ENCODE measurements around the gene ADGRL2.

The ADGRL2 gene

DNA sequence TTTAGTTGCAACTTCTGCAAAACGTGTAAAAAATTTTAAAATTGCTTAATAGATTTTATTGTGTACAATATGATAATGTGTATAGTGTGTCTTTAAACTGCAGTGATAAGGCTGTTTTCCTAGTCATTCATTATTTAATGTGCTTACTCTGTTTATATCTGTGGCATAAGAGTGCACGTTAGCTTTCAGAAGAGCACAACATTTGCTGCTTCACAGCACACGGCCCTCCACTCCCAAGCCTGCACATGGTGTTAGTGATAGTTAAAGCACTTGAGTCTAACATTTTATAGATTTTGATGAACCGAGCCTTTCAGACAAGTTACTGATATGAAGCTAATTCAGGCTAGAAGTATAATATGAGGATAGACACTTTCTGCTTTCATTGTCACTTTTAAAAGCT, 120.6 kb downstream of the ADGRL2 start:
- no peaks in the 10 kb centered on the region for H3K9me3 ChIP-seq (ENCODE audit: control insufficient read depth in 1 of 2, low read length in 2 of 2)
- H3K4me1 ChIP-seq (ENCODE audit: control insufficient read depth in 1 of 2, insufficient read depth in 2 of 2, low read length in 2 of 2): peaks cover 0 to 11% of the 10 kb centered on the region in 2 donors
- H3K4me3 ChIP-seq (ENCODE audit: low read depth in 1 of 2, low read length in 2 of 2): no peak overlapping the region

GRCh38 chr1:81921851-81922462, 121.2 kb downstream of the ADGRL2 start:
- Histone ChIP-seq H3K4me1 (ENCODE audit: control insufficient read depth in 1 of 2, insufficient read depth in 2 of 2, low read length in 2 of 2) (peaks cover 0 to 17% of the 10 kb centered on the region in 2 donors), H3K9me3 (ENCODE audit: control insufficient read depth in 1 of 2, low read length in 2 of 2) (no peaks in the 10 kb centered on the region), H3K27ac (ENCODE audit: low read length) (no peak overlapping the region), H3K27me3 (ENCODE audit: low read depth, low read length) (no peaks in the 10 kb centered on the region), H3K36me3 (ENCODE audit: control insufficient read depth in 1 of 2, insufficient read depth in 2 of 2, low read length in 2 of 2) (no peaks in the 10 kb centered on the region), H3K4me3 (ENCODE audit: low read depth in 1 of 2, low read length in 2 of 2) (no peak overlapping the region)

More for the DNA sequence above, 120.6 kb downstream of the ADGRL2 start:
- no peaks in the 10 kb centered on the region for H3K36me3 ChIP-seq (ENCODE audit: control insufficient read depth in 1 of 2, insufficient read depth in 2 of 2, low read length in 2 of 2)
- H3K27me3 ChIP-seq (ENCODE audit: low read depth, low read length): no peaks in the 10 kb centered on the region
- H3K27ac ChIP-seq (ENCODE audit: low read length): no peak overlapping the region

DNA sequence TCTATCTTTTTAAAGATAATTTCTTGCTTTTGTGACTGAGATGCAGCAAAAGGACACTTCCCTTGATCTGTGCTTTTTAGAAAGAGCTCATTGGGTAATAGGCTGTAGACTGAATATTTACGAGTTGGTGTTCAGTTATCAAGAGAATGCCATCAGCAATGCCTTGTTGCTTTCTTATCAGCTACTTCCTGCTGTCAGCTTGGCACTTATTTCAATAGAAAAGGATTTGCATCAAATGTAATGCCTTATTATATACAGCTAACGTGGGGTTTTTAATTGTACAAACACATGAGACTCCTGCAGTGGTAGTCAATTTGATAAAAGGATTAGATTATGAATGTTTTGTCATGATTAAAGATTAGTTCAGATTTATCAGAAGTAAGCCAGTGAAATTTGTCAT, 122.2 kb downstream of the ADGRL2 start:
- no peak overlapping the region for H3K4me3 ChIP-seq (ENCODE audit: low read depth in 1 of 2, low read length in 2 of 2)
- no peaks in the 10 kb centered on the region for H3K9me3 ChIP-seq (ENCODE audit: control insufficient read depth in 1 of 2, low read length in 2 of 2)
- no peaks in the 10 kb centered on the region for H3K27me3 ChIP-seq (ENCODE audit: low read depth, low read length)
- H3K36me3 ChIP-seq (ENCODE audit: control insufficient read depth in 1 of 2, insufficient read depth in 2 of 2, low read length in 2 of 2): no peaks in the 10 kb centered on the region
- H3K27ac ChIP-seq (ENCODE audit: low read length): no peak overlapping the region
- peaks cover 0 to 18% of the 10 kb centered on the region in 2 donors for H3K4me1 ChIP-seq (ENCODE audit: control insufficient read depth in 1 of 2, insufficient read depth in 2 of 2, low read length in 2 of 2)

GRCh38 chr1:81929106-81929505, 128.4 kb downstream of the ADGRL2 start:
- peaks cover 0 to 10% of the 10 kb centered on the region in 2 donors for H3K4me1 ChIP-seq (ENCODE audit: control insufficient read depth in 1 of 2, insufficient read depth in 2 of 2, low read length in 2 of 2)
- H3K36me3 ChIP-seq (ENCODE audit: control insufficient read depth in 1 of 2, insufficient read depth in 2 of 2, low read length in 2 of 2): no peaks in the 10 kb centered on the region
- no peak overlapping the region for H3K4me3 ChIP-seq (ENCODE audit: low read depth in 1 of 2, low read length in 2 of 2)
- no peak overlapping the region for H3K27ac ChIP-seq (ENCODE audit: low read length)
- no peaks in the 10 kb centered on the region for H3K27me3 ChIP-seq (ENCODE audit: low read depth, low read length)
- H3K9me3 ChIP-seq (ENCODE audit: control insufficient read depth in 1 of 2, low read length in 2 of 2): no peaks in the 10 kb centered on the region

GRCh38 chr1:81936853-81937252, 136.1 kb downstream of the ADGRL2 start:
- Histone ChIP-seq H3K27ac (ENCODE audit: low read length) (no peak overlapping the region), H3K27me3 (ENCODE audit: low read depth, low read length) (no peaks in the 10 kb centered on the region), H3K36me3 (ENCODE audit: control insufficient read depth in 1 of 2, insufficient read depth in 2 of 2, low read length in 2 of 2) (no peaks in the 10 kb centered on the region), H3K4me1 (ENCODE audit: control insufficient read depth in 1 of 2, insufficient read depth in 2 of 2, low read length in 2 of 2) (peaks cover 0 to 5% of the 10 kb centered on the region in 2 donors), H3K9me3 (ENCODE audit: control insufficient read depth in 1 of 2, low read length in 2 of 2) (no peaks in the 10 kb centered on the region), H3K4me3 (ENCODE audit: low read depth in 1 of 2, low read length in 2 of 2) (no peak overlapping the region)

DNA sequence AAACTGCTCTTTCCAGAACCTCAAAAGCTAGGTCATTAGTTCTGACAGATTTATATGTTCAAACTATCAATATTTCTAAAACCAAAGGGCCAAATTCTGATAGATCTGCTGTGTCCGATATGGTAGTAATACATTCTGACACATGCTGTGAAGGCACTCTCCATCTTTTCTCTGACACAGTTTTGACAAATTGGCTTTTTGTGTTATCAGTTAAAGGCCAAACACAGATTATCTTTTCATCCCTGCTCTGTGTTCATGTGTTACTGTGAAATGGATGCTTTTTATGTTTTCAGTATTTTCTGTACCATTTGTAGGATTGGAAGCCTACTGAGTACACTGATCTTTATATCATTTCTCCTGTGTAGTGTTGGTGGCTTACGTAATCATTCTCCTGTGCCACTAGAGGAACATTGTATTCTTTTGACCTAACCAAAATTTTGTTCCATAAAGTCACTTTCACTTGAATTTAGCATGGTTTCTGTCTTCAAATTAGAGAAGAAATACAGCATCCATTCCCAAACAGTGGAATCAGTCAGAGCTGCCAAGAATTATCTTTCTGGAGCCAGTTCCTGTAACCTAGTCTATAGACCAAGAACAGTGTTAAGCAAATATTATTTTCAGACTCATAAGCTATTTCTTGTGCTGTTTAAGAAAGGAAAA, 137.2 kb downstream of the ADGRL2 start:
- Histone ChIP-seq H3K36me3 (ENCODE audit: control insufficient read depth in 1 of 2, insufficient read depth in 2 of 2, low read length in 2 of 2) (no peaks in the 10 kb centered on the region), H3K4me3 (ENCODE audit: low read depth in 1 of 2, low read length in 2 of 2) (no peak overlapping the region), H3K27ac (ENCODE audit: low read length) (no peak overlapping the region), H3K4me1 (ENCODE audit: control insufficient read depth in 1 of 2, insufficient read depth in 2 of 2, low read length in 2 of 2) (peaks cover 0 to 5% of the 10 kb centered on the region in 2 donors), H3K27me3 (ENCODE audit: low read depth, low read length) (no peaks in the 10 kb centered on the region), H3K9me3 (ENCODE audit: control insufficient read depth in 1 of 2, low read length in 2 of 2) (no peaks in the 10 kb centered on the region)

DNA sequence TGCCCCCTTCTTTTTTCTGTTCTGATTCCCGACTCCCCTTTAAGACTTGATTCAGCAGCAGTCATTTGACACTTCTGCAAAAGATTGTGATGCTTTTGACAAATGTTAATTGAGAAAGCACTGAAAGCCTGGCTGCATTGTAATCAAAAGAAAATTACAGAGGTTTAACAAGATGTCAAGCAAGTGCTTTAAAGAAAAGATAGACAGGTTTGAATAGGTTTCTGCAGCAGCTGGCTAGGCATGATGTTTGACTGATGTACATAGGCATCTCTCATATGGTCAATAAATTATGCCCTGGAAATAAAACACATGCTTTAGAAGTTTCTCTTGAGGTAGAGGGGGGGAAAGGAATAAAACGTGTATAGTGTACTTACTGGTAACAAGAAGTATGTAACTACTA, 147.8 kb downstream of the ADGRL2 start:
- Histone ChIP-seq H3K27me3 (ENCODE audit: low read depth, low read length) (no peaks in the 10 kb centered on the region), H3K4me3 (ENCODE audit: low read depth in 1 of 2, low read length in 2 of 2) (no peak overlapping the region), H3K36me3 (ENCODE audit: control insufficient read depth in 1 of 2, insufficient read depth in 2 of 2, low read length in 2 of 2) (peaks cover 0 to 7% of the 10 kb centered on the region in 2 donors), H3K9me3 (ENCODE audit: control insufficient read depth in 1 of 2, low read length in 2 of 2) (no peaks in the 10 kb centered on the region), H3K4me1 (ENCODE audit: control insufficient read depth in 1 of 2, insufficient read depth in 2 of 2, low read length in 2 of 2) (peaks cover 0 to 8% of the 10 kb centered on the region in 2 donors), H3K27ac (ENCODE audit: low read length) (no peak overlapping the region)

DNA sequence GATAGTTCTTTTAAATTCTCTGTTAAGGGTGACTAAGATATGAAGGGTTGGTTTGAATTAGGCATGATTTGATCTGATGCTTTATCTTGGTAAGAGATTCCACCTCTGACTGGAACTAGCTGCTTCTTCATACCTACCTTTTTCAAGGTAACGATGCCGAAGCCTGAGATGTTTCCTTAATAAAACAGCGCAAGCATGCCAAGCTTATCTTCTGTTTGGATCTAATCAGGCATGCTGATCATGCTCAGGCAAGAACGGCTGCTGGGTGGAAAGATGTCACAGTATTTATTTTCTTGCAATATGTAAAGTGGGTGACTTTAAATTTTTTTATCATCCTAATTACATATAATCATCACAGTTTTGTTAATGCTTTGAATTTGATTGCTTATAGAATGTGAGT, 148.7 kb downstream of the ADGRL2 start:
- Histone ChIP-seq H3K9me3 (ENCODE audit: control insufficient read depth in 1 of 2, low read length in 2 of 2) (no peaks in the 10 kb centered on the region), H3K36me3 (ENCODE audit: control insufficient read depth in 1 of 2, insufficient read depth in 2 of 2, low read length in 2 of 2) (peaks cover 0 to 7% of the 10 kb centered on the region in 2 donors), H3K4me1 (ENCODE audit: control insufficient read depth in 1 of 2, insufficient read depth in 2 of 2, low read length in 2 of 2) (peaks cover 2 to 5% of the 10 kb centered on the region in 2 donors), H3K27me3 (ENCODE audit: low read depth, low read length) (no peaks in the 10 kb centered on the region), H3K4me3 (ENCODE audit: low read depth in 1 of 2, low read length in 2 of 2) (no peak overlapping the region), H3K27ac (ENCODE audit: low read length) (no peak overlapping the region)

DNA sequence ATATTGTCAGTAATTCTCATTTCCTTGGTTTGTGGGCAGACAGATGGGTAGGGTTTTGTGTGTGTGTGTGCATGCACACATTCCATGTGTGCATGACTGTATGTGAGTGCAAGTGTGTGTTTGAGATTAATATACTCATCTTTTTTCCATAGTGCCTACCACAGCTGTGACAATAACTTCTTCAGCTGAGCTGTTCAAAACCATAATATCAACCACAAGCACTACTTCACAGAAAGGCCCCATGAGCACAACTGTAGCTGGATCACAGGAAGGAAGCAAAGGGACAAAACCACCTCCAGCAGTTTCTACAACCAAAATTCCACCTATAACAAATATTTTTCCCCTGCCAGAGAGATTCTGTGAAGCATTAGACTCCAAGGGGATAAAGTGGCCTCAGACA, 149.3 kb downstream of the ADGRL2 start:
- Histone ChIP-seq H3K4me1 (ENCODE audit: control insufficient read depth in 1 of 2, insufficient read depth in 2 of 2, low read length in 2 of 2) (peaks cover 4 to 5% of the 10 kb centered on the region in 2 donors), H3K9me3 (ENCODE audit: control insufficient read depth in 1 of 2, low read length in 2 of 2) (no peaks in the 10 kb centered on the region), H3K4me3 (ENCODE audit: low read depth in 1 of 2, low read length in 2 of 2) (no peak overlapping the region), H3K27ac (ENCODE audit: low read length) (no peak overlapping the region), H3K27me3 (ENCODE audit: low read depth, low read length) (no peaks in the 10 kb centered on the region), H3K36me3 (ENCODE audit: control insufficient read depth in 1 of 2, insufficient read depth in 2 of 2, low read length in 2 of 2) (peaks cover 0 to 7% of the 10 kb centered on the region in 2 donors)

DNA sequence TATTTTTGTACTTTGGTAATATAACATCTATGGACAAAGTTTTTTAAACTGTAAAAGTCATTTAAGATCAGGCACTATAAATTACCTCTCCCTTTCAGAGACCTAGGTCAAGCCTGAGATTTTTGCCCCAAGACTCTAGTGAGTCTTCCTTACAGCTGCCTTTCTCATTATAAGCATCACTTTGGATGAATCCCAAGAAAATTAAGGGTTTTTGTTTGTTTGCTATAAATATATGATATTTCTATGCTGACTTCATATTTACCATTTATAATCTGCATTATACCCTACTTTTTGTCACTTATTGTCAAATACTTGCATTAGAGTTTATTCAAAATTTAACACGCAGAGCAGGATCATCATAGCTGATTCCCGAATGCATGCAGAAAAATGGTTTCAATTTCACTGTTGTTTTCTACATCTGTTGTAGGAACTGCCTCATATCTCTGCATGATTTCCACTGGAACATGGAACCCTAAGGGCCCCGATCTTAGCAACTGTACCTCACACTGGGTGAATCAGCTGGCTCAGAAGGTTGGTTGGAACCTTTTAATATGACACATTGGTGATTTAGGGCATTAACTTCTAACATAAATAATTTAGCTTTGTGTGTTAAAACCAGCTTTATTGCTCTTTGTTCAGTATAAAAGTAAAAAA, 150.0 kb downstream of the ADGRL2 start:
- peaks cover 3 to 4% of the 10 kb centered on the region in 2 donors for H3K4me1 ChIP-seq (ENCODE audit: control insufficient read depth in 1 of 2, insufficient read depth in 2 of 2, low read length in 2 of 2)

GRCh38 chr1:81954534-81955020, 153.8 kb downstream of the ADGRL2 start:
- Histone ChIP-seq H3K27me3 (ENCODE audit: low read depth, low read length) (no peaks in the 10 kb centered on the region), H3K4me3 (ENCODE audit: low read depth in 1 of 2, low read length in 2 of 2) (no peak overlapping the region)

More for the DNA sequence above, 150.0 kb downstream of the ADGRL2 start:
- H3K27me3 ChIP-seq (ENCODE audit: low read depth, low read length): no peaks in the 10 kb centered on the region
- H3K27ac ChIP-seq (ENCODE audit: low read length): no peak overlapping the region
- H3K36me3 ChIP-seq (ENCODE audit: control insufficient read depth in 1 of 2, insufficient read depth in 2 of 2, low read length in 2 of 2): peaks cover 0 to 7% of the 10 kb centered on the region in 2 donors
- no peaks in the 10 kb centered on the region for H3K9me3 ChIP-seq (ENCODE audit: control insufficient read depth in 1 of 2, low read length in 2 of 2)
- peak overlapping the region in 1 of 2 donors; percentile 8 for H3K4me3 ChIP-seq (ENCODE audit: low read depth in 1 of 2, low read length in 2 of 2)

More at GRCh38 chr1:81954534-81955020, 153.8 kb downstream of the ADGRL2 start:
- Histone ChIP-seq H3K27ac (ENCODE audit: low read length) (no peak overlapping the region), H3K9me3 (ENCODE audit: control insufficient read depth in 1 of 2, low read length in 2 of 2) (no peaks in the 10 kb centered on the region), H3K36me3 (ENCODE audit: control insufficient read depth in 1 of 2, insufficient read depth in 2 of 2, low read length in 2 of 2) (peaks cover 0 to 19% of the 10 kb centered on the region in 2 donors), H3K4me1 (ENCODE audit: control insufficient read depth in 1 of 2, insufficient read depth in 2 of 2, low read length in 2 of 2) (peaks cover 0 to 4% of the 10 kb centered on the region in 2 donors)
